Renal cortex interstitium (tissue), 11 donors: Measurements from ENCODE around the gene ZFPL1. TPM values are rescaled to one million over a fixed set of nuclear protein-coding genes. Genes with fewer than 3 reads are reported as not detected.
A peak's percentile ranks its signal among the peaks of the same experiment; 100 is the strongest.

Experiments
- DNase-seq, 11 donors: peaks; one replicate each; pipeline ENCODE4 v3.0.0-alpha.2; 2013; ENCODE audit warnings: low read depth in 9 of 11, low spot score in 4 of 11; ENCODE audit errors: extremely low read depth in 1 of 11
- polyA plus RNA-seq, 3 donors: library from polyadenylated mRNA; unstranded; fragments of 120-200 nt; gene quantifications; one replicate each; pipeline ENCODE4 v1.2.1, GENCODE V29; 2013; ENCODE audit not compliant: insufficient read length in 3 of 3

Gene ZFPL1
- polyA plus RNA-seq, 3 donors, result 26.6 to 38.4 (median 30.7) TPM

DNA sequence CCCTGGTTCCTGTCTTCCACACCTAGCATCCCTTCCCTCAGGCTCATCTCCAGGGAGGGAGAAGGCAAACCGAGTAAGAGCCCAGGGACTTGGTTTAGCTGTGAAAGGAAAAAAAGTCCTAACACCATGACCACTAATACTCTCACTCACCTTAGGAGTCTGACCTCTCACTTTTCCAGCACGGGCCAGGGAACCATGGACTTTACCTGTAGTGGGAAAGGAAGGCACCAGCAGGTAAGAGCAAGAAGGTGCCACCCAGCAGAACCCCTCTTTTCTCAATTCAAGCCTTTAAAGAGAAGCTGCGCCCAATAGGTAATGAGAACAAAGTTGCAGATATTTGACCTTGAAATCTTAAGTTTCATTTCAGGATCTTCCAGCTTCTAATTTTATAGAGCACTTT lies 36.8 kb downstream of the ZFPL1 start:
- no peak for DNase-seq

DNA sequence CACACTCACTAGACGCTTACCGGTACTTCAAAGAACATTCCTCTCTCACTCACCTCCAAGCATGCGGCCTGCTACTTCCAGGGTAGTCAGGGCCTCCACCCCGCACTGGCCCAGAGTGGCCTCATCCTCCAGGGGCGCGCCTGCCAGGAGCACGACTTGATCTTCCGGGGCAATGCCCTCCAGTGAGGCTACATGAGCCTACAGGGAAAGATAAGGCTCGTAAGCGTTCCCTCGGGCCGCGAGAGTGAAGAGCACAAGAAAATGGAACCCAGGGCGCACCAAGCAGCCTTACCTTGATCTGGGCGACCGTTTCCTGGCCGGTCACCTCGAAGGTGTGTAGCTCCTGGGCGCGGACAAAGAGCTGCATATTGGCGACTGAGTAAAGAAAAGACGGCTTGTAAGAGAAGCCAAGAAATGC lies 37.4 kb downstream of the ZFPL1 start:
- DNase-seq, result no peak

DNA sequence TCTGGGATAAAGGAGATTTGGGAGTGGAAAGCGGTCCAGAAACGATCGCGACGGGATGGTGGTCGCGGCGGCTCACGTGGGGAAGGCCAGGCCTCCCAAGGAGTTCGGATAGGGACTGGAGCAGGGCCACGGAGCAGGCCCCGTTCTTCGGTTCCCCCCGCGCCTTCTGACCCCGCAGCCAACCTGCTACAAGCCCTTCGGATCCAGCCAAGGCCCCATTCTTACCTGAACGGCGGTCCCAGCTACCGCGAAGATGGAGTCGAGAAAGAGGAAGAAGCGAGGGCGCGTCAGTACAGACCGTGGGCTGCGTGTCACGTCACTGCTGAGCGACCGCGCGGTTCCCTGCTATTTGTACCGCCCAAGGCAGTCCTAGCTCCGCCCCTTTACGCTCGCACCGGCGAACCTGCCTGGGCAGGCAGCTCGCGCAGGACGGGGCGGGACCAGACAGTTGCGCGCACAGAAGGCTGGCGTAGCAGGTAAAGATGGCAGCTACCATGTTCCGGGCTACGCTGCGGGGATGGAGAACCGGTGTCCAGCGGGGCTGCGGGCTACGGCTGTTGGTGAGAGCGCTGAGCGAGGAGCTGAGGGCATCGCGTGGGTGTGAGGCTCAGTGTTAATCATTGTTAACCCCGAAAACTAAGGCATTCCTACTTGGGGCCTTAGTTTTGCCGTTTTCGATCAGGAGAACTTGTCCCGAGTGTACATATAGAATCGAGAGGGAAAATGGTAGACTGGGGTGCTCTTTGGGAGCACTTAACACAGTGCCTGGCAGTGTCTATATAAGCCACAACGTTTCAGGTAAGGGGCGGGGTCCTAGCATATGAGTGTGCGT lies 38.1 kb downstream of the ZFPL1 start, which contains the start of the genes FAU and MRPL49:
Gene FAU, minus strand, starts transcription at position 270 of the 832 bp plus-strand sequence. CDS start 321 bp downstream, outside the sequence.
Gene MRPL49, plus strand, starts transcription at position 457 of the 832 bp plus-strand sequence. Its CDS starts 26 bp downstream, at position 483.
- DNase-seq, result peak; percentile 87 to 98 (median 96)

DNA sequence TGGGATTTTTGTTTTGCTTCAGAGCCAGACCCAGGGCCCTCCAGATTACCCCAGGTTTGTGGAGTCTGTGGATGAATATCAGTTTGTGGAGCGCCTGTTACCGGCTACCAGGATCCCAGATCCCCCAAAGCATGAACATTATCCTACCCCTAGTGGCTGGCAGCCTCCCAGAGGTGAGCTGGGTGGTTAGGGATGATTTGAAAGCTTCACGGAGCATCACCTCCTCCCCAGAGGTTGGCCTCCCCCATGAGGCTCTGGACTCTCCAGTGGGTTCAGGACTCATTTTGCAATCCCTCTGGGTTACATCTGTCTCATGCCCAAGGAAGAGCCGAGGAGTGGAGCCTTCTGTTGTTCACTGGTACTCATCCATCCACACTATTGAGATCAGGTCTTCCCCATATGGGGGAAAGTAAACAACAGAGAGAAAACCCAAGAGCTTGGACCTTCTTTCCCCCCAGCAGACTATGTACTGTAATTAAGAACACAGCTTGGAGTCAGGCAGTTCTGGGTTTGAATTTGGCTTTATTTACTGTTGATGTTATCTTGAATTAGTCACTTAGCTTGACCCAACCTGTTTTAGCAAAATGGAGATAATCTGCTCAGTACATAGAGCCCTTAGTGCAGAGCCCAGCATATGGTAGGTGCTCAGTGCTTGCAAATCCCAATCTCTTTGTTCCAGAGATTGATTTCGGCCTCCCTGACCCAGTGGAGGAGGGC lies 40.6 kb downstream of the ZFPL1 start:
- DNase-seq, result no peak

DNA sequence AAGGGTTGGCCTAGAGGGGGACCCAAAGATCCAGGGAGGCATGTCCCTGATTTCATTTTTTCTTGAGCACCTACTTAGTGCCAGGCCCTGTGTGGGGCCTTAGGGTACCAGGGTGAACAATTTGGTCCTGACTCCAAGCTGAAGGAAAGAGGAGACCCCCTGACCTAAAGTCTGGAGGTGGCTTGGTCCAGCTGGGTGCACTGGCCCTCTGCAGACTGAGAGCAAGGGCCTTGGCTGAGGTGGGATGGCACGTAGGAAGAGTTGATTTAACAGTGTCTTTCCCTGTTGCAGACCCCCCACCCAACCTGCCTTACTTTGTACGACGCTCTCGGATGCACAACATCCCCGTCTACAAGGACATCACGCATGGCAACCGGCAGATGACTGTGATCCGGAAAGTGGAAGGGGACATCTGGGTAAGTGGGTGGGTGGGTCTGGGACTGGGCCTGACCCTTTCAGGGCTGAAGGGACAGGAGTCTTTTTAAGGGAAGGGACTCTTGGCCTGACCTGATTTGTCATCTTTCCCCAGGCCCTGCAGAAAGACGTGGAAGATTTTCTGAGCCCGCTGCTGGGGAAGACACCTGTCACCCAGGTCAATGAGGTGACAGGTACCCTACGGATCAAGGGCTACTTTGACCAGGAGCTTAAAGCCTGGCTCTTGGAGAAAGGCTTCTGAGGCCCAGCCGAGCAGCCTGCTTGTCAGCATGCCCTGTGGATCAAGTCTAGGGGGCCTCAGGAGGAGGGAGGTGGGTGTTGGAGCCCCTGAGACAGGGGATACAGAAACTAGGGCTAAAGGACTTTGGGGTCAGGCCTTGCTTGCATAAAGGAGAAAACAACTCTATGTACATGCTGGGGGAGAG lies 41.4 kb downstream of the ZFPL1 start:
- DNase-seq, result no peak

DNA sequence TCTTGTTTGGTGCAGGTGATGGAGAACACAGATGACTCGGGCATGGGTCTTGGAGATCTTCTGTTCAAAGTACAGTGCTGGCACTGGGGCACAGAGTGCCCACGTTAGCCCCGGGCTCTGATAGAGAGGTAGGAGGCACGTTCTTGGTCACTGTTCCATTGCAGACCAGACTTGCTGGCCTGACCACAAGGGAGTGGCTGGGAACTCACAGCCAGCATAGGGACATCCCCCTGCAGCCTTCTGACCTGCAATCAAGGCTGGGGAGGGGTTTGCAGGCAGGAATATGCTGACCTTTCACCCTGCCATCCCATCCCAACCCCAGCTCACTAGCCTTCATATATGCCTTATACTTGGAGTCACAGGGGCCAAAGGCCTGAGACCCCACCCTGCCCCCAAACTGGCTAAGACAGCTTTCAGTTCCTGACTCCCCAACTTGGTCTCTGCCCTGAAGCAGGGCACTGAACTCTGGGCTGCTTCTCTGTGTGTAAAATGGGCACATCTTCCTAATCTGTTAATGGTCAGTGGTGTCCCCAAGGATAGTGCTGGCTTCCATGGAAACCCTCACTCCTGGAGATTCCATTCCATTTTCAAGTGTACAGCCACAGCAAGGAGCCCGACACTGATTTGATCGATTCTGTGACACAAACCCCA lies 42.7 kb downstream of the ZFPL1 start:
- DNase-seq, result no peak

DNA sequence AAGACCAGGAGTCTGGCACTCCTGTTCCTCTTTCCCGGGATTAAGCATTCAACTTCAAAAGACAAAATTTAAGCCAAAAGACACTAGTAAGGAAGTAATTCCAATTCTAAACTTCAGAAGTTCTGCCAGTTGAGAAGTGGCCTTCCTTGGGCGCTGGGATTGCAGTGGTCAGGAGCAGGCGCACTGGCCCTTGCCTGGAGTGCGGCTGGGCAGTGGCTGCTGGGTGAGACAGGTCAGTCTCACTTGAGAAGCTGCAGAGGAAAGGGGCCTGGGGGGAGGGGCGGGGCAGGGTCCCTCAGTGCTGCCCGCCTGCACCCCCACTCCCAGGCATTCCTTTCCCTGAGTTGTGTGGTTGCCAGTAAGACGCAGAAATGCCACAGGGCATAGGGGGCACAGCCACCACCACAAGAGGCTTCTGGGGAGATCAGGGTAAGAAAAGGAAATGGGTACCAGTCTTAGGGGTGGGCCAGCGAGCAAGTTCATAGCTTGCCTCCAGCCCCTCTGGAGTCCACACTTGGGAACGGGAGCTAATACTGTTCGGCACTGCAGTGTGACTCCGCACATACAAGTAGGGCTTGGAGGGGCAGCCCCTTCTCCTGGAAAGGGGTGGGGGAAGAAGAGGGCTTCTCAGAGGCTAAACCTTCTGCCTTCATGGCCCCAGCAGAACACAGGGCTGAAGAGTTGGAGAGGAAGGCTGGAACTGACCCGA lies 43.6 kb downstream of the ZFPL1 start:
- DNase-seq, result no peak

DNA sequence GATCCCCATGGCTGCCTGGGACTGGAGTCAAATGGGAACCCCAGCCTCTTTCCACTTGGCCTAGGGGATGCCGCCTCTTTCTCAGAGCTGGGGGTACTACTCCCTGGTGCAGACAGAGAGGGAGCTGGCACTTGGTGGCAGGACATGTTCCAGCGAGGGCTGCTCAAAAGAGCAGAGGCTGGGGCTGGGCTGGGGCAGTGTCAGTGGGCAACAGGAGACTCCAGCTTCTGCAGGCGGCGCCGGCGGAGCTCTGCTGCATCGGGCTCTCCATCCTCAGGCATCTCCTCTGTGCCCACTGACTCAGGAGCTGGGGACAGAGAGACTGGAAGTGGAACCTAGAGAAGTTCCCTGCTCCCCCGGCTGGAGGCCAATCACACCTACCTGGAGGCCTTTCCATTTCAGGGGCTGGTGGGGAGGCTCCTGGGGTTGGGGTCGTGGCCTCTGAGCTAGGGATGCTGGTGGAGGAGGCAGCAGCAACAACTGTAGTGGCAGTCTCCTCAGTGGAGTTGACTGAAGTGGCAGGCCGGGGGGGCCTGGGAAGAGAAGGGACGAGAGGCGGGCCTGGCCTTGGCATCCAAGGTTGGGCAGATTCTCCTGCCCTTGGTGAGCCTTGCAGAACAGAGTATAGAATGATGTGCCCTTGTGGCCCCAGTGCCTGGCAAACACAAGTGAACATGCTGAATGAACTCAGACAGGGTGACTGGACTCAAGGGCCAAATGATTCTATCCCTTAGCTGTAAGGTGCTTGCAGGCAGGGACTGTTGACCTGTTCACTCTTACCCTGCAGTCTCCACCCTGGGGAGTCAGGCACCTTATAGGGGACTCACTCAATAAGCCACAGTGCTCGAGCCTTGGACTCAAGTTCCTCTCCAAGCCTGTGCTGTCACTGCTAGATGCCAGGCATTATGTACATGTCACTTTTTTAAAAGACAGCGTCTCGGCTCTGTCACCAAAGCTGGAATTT lies 44.4 kb downstream of the ZFPL1 start:
- DNase-seq, result no peak

DNA sequence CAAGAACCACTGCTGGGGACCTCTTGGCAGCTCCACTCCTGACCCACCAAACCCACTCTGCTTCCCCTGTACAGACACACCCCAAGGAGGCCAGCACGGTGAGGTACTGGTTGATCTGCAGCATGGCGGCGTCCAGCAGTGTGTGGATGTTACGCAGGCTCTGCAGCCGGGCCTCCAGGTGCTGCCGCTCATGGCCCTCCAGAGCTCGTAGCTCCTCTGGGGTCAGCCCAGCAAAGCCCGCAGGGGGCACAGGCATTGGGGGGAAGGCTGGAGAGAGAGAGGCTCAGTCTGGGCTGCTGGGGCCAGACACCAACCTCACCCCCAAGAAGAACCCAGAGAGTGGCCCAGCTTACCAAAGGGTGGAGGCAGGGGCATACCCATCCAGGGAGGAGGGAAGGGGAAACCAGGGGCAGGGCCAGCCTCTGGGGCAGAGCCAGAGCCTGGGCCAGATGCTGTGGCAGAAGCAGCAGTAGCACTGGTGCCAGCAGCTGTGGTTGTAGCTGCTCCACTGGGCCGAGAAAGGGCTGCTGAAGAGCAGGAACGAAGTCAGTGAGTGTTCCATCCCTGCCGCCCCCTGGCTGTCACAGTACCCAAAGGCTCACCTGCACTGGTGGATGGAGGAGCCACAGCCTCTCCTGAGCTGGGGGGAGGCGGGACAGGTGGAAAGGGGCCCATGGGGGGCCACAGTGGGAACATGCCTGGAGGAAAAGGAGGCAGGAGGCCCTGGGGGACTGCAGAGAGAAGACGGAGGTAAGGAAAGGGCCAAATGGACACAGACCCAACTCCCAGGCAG lies 45.8 kb downstream of the ZFPL1 start:
- DNase-seq, result no peak

DNA sequence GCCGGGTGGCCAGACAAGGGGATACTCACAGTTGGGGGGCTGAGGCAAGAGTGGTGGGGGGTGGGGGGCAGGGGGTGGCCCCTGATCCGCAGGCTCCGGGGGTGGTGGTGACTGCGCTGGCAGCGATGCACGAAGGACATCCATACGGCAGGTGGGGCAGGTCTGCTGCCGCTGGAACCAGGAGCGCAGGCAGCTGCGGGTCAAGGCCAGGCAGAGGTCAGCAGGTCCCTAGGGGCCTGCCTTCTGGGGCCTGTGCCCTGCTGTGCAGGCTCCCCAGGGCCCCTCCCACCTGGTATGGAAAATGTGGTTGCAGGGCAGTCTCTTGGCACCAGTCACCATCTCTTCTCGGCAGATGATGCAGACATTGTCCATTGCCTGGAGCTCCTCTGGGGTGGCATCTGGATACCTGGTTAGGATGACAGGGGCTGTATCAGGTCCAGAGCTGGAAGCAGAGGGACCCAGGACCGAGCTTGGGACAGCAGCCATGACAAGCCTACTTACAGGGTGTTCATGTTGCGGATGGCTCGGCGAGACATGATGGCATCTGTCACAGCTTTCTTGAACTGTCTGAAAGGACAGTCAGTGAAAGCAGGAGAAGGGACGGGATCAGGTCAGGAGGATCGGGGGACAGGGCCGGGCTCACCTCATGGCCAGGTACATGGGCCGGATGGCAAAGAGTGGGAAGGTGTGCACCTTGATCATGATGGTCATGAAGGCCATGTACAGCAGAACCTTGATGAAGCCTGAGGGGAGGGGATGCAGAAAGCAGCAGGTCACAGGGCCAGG lies 46.8 kb downstream of the ZFPL1 start:
- no peak for DNase-seq

DNA sequence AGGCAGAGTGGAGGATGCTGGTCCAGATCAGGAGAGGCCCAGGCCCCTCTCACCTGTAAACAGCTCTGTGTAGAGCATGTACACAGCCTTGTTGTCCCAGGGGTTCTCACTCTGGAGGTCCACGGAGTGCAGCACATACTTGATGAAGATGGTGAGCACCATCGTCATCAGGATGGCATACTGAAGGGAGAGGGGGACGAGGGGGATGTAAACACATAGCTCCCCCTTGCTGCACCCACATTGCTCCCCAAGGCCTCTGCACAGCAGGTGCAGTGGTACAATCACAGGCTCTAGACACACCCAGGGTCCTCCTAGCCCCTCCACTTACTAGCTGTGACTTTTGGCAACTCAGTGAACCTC lies 47.4 kb downstream of the ZFPL1 start:
- no peak for DNase-seq

DNA sequence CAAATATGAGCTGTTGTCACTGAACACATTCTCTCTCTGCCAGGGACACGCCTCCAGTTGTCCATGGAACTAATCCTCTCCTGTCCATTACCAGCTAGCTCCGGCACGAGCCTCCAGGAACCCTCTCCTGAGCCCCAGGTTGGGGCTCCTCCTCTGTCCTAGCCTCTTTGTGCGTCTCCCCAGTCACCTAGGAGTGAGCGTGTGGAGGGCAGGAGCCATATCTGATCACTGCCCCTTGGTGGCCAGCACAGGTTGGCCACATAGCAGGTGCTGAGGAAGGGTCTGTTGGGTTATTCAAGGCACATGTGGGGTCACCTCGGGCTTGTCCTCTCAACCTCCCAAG lies 47.8 kb downstream of the ZFPL1 start:
- DNase-seq, result no peak

DNA sequence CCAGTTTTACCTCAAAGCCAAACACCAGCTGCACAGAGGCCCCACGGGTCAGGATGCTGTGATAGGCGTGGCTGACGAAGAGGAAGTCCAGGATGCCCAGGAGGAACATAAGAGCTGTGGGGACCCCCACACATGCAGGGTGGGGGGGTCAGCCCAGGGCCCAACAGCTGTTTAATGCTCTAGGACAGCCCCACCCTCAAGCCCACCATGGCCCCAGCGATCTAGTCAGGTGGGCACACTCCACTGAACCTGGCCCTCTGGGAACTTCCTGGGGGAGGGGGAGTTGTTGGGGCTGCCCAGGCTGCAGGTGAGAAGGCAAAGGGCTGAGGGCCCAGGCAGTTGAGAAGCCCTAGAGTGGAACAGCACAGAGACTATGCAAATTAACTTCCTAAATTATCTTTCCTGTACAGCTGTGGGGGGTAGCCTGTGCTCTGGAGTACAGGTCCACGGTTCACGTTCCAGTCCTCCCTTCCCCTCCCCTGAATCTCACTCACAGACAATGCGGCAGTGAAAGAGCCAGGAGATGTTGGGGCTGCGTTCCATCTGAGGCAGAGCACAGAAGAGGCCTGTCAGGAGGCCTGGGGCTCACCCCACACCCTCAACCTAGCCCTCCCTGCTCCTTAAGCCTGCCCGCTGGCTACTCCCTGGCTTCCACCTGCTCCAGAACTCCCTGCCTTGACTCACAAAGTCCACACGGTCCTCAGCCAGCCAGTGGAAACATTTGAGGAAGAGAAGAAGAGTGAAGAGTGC lies 48.4 kb downstream of the ZFPL1 start:
- no peak for DNase-seq

DNA sequence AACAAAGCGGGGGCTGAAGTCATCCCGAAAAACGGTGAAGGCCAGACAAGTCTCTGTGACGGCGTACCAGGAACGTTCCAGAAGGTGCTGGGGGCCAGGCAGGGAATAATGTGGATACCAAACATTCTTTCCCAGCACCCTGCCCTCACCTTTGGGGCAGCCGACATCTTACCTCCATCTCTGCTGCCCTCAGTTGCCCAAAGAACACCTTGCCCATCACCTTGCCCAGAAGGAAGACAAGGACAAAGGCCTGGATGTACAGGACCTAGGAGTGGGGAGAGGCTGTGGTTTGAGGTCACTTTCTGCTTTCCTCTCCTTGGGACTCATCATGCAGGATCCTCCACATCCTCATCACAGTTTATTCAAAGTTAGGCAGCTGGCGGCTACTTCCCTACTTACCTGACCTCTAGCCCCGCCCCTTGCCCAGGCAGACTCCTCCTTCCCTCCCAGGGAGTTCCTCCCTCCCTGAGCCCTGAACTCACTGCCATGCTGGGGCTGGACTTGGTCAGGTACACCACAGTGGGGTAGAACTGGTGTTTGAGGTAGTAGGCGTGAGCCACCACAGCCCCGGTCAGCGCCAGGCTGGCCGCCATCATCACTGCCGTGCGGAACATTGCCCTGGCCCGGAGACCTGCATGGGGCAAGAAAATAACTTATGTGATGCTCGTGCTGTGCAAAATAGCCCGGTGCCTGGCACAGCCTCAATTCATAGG lies 49.1 kb downstream of the ZFPL1 start:
- no peak for DNase-seq

DNA sequence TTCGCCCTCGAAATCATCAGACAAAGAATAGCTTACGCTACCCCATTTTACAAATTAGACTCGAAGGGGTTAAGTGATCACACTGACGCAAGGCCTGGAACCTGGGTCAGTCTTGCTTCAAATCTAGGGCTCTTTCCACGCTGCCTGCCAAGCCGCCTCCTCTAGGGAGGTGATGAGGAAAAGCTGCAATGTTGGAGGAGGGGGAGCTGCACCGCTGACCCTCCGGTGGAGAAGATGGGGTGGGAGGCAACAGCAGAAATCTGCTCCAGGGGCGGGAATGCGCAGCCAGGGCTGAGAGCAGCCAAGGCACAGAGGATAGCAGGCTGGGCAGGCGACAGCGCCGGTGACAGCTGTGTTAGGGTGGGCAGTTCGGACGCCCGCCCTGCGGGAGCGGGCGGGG lies 49.7 kb downstream of the ZFPL1 start:
- DNase-seq, result no peak
